ENCODE data around the gene HDAC4.

- no peak for TF ChIP-seq CEBPB (IDR thresholded peaks at IDR 0.05)
- no peak for TF ChIP-seq TEAD4 (IDR thresholded peaks at IDR 0.05)
Observed at GRCh38 chr2:239225371-239225851, 175.4 kb downstream of the HDAC4 start.

All from Ishikawa (cell line).